NCI-H187 treated with DMSO at 0.1 percent for 48 hours (cell line): ENCODE measurements around the gene BEND7.

Experiments
- DNase-seq: peaks from one replicate; lab custom pipeline; 2025; lab: John Stamatoyannopoulos, UW

The BEND7 gene

GRCh38 chr10:13521026-13521425 lies 7.8 kb downstream of the BEND7 start:
- no peak for DNase-seq

GRCh38 chr10:13520194-13520593 lies 8.6 kb downstream of the BEND7 start:
- DNase-seq = no peak

- DNase-seq = no peak
These were observed 10.6 kb downstream of the BEND7 start for GRCh38 chr10:13518076-13518692.

GRCh38 chr10:13517675-13518074 lies 11.1 kb downstream of the BEND7 start:
- no peak for DNase-seq

- no peak for DNase-seq
These were observed 12.6 kb downstream of the BEND7 start for GRCh38 chr10:13516176-13516575.

GRCh38 chr10:13515467-13515866 lies 13.3 kb downstream of the BEND7 start:
- DNase-seq = no peak

- no peak for DNase-seq
These were observed 14.5 kb downstream of the BEND7 start for GRCh38 chr10:13514296-13514695.

- DNase-seq = no peak
These were observed 16.2 kb downstream of the BEND7 start for GRCh38 chr10:13512564-13512963.

- DNase-seq = no peak
These were observed 17.4 kb downstream of the BEND7 start for GRCh38 chr10:13511409-13511808.

- DNase-seq = no peak
These were observed 23.6 kb downstream of the BEND7 start for GRCh38 chr10:13505052-13505680.

- DNase-seq = no peak
These were observed 24.9 kb downstream of the BEND7 start for GRCh38 chr10:13503745-13504463.

- no peak for DNase-seq
These were observed 26.4 kb downstream of the BEND7 start for GRCh38 chr10:13502380-13502779.

- no peak for DNase-seq
These were observed 28.6 kb downstream of the BEND7 start for GRCh38 chr10:13500201-13500600.

GRCh38 chr10:13499150-13499549 lies 29.7 kb downstream of the BEND7 start:
- no peak for DNase-seq

- DNase-seq = no peak
These were observed 31.9 kb downstream of the BEND7 start for GRCh38 chr10:13496931-13497330.

- no peak for DNase-seq
These were observed 32.6 kb downstream of the BEND7 start for GRCh38 chr10:13496164-13496563.

- no peak for DNase-seq
These were observed 36.2 kb downstream of the BEND7 start for GRCh38 chr10:13492493-13493180.

GRCh38 chr10:13491747-13492360 lies 37.0 kb downstream of the BEND7 start:
- no peak for DNase-seq

GRCh38 chr10:13490503-13490902 lies 38.3 kb downstream of the BEND7 start:
- DNase-seq = no peak

GRCh38 chr10:13489035-13489599 lies 39.7 kb downstream of the BEND7 start:
- DNase-seq = no peak

- no peak for DNase-seq
These were observed 43.2 kb downstream of the BEND7 start for GRCh38 chr10:13485623-13486022.

GRCh38 chr10:13483951-13484350 lies 44.9 kb downstream of the BEND7 start:
- no peak for DNase-seq
